GM19395 (cell line): ENCODE results near the gene RIIAD1.
"Not testable (repeated sequence)": the region's sequence is repeated elsewhere in the genome, so short reads cannot be mapped to it uniquely, and the experiment has no call there.

Experiments
- ATAC-seq: cut with Tn5 transposase; IDR thresholded peaks from one replicate; pipeline ENCODE4 v1.9.1; 2021; ENCODE audit warnings: mild to moderate bottlenecking, moderate library complexity; ENCODE audit not compliant: unreplicated experiment

RIIAD1 gene

DNA sequence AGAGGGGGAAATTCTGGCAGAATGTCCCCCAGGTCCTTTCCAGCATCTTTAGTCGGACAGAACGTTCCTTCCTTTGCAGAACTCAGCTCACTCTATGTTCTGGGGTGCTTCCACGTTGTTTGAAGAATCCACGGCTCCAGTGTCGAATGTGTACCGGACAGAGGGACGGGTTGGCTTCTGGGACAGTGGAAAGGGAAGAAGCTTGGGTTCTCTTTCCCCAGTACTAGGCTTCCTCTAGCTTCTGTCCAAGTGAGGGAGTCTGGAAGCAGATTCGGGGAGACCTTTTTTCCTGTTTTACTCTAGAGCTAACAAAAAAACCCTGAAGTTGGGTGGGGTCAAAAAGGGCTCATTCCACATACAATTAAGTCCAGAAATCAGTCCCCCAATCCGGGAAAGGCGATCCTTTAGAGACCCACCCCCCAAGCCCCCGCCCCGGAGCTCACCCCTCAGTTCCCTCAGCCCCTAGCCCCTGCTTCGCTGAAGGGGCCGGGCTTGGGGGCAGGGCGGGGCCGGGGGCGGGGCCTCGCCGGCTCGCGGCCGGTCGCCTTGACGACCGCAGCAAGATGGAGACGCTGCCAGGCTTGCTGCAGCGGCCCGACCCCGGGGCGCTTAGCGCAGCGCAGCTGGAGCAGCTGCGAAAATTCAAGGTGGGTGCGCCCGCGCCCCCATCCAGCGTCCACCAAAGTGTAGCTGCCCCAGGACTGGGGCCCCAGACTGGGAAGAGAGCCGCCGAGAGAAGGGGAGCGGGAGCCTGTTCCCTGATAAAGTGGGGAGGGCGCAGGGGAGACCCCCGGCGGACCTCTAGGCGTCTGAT lies at the start of gene RIIAD1:
RIIAD1 (plus strand) TSS at position 549 of the 814 bp plus-strand sequence; CDS start at position 564, 15 bp downstream.
- ATAC-seq = peak; percentile 68

GRCh38 chr1:151673407-151673806 lies 47.9 kb upstream of the RIIAD1 start:
- no peak for ATAC-seq

- no peak for ATAC-seq
These were observed 40.9 kb upstream of the RIIAD1 start for GRCh38 chr1:151680391-151680790.

- ATAC-seq = no peak
These were observed 40.5 kb upstream of the RIIAD1 start for GRCh38 chr1:151680826-151681225.

DNA sequence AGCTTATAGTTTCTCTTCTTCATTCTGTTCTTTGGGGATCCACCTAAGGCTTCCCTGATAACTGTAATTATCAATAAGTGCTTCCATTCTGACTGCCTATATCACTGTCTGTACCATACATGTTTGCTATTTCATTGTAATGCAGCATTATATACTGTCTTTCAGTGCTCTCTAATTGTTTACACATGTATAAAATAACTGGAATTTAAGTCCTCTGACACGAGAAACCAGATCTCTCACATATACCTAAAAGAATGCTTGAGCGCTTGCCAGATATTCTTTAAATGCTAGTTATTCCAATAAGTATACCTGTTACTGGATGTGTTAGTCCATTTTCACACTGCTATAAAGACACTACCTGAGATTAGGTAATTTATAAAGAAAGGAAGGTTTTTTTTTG lies 39.4 kb upstream of the RIIAD1 start:
- no peak for ATAC-seq

- ATAC-seq = not testable (repeated sequence)
These were observed 38.4 kb upstream of the RIIAD1 start for GRCh38 chr1:151682901-151683300.

DNA sequence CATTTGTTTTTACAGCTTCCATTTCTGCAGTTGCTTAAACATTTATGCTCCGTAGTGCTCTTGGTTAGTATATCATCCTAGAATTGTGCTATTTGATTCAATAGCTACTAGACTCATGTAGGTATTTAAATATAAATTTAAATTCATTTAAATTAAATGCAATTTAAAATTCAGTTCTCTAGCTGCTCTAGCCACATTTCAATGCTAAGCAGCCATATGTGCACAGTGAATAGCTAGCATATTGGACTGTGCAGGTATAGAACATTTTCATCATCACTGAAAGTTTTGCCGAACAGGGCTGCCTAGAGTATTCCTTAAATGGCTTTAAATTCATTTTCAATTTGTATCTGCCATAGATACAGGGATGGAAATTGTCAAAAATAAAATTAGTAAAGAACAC lies 37.2 kb upstream of the RIIAD1 start:
- ATAC-seq = no peak

GRCh38 chr1:151686561-151686960 lies 34.8 kb upstream of the RIIAD1 start:
- no peak for ATAC-seq

DNA sequence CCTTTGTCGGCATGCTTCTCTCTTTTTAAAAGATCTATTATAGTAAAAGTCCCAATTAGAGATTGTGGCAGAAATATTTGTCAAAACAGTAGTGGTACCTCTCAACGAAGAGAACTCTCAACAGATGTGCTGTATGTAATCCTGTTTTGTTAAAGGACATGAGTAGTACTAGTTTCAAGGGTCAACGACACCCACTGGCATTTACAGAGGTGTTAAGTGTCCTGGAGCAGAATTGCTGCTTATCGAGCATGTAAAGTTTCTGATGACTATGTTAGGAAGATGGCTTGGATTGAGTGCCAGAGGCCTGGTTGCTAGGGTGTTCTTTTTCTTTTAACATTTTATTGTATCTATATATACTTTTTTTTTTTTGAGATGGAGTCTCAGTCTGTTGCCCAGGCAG lies 31.8 kb upstream of the RIIAD1 start:
- ATAC-seq = no peak

GRCh38 chr1:151692226-151692625 lies 29.1 kb upstream of the RIIAD1 start:
- ATAC-seq = no peak

- no peak for ATAC-seq
These were observed 28.2 kb upstream of the RIIAD1 start for GRCh38 chr1:151693057-151693651.

- ATAC-seq = no peak
These were observed 19.8 kb upstream of the RIIAD1 start for GRCh38 chr1:151701515-151701914.

- ATAC-seq = no peak
These were observed 18.4 kb upstream of the RIIAD1 start for GRCh38 chr1:151702936-151703335.

- no peak for ATAC-seq
These were observed 17.5 kb upstream of the RIIAD1 start for GRCh38 chr1:151703813-151704212.

DNA sequence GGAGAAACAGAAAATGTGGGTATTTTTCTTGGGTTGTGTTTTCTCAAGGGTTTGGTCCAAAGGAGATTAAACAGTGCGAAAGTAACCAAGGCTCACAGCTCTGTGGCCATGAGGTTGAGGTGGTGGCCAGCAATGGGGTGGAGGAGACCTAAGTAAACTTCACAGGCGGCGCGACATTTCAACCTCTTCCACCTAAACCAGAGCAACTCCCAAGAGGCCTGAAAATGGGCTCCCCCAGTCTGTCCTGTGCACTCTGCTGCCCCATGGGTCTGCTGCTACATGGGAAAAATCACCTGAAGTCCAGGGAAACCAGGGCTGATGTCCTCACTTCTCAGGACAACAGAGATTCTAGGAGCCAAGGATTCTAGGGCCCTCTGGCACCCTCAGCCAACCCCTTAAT lies 17.1 kb upstream of the RIIAD1 start:
- no peak for ATAC-seq

DNA sequence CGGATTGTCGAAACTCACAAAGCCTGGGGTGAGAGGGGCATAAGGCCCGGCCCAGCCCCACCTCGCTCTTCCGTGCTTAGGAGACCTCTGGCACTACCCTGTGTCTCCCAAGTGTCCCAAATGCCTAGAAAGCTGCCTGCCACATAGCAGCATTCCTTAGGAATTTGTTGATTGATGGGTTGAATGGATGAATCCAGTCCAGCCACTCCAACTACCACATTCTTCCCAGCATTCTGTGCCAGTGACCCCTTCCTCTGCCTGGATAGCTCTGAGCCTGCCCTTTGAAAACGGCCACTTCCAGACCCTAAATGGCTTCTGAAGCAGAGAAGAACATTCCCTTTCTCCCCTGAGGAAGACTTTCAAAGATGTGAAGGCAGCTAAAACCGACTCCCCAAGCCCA lies 16.2 kb upstream of the RIIAD1 start:
- ATAC-seq = no peak

DNA sequence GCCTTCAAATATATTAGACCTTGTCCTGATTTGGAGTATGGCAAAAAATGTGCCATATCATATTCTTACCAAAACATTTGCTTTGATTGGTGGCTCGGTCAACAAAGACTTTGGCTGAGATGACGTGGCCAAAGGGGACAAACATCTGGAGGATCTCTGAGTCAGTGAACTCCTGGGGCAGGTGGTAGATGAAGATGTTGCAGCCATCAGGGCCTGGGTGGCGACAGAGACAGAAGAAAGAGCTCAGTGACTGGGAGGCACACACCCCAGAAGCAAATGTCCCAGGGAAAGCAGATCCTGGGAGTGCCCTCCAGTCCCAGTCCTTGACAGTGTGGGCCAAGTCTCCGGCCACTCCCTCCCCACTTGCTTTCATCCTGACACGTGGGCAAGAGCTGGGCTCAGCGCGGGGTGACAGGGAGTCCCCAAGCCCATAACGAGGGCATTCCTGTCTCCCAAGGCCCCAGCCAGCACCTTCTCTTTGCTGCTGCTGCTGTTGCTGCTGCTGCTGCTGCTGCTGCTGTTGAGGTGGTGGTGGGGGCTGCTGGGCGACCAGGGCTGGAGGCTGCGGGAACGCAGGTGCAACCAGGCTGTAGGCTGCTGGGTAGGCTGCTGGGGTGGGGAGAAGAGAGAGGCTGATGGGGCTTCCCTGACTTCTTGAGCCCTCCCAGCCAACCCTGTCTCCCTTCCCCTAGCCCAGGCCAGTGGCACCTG lies 15.4 kb upstream of the RIIAD1 start:
- no peak for ATAC-seq

- no peak for ATAC-seq
These were observed 14.6 kb upstream of the RIIAD1 start for GRCh38 chr1:151706464-151707415.

DNA sequence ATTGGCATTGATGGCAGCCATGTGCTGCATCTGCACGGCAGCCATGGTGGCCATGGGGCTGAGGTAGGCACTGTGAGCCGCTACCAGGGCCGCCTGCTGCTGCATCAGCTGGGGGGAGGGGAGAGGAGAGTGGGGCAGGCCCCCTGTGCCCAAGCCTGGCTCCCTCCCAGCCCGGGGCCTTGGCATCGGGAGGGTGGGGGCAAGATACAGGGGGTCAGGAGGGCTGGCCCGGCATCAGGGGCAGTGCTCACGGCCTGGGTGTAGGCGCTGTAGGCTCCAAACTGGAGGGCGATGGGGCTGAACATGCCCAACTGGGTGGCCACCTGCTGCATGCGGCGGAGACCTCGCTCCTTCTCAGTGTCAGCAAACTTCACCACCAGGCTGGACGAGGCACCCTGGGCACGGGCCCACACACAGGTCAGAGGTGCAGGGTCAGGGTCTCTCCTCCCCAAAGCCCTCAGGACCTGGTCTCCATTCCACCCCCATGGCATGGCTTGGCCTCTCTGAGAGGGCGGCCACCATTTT lies 13.7 kb upstream of the RIIAD1 start:
- no peak for ATAC-seq

GRCh38 chr1:151708891-151709290 lies 12.4 kb upstream of the RIIAD1 start:
- no peak for ATAC-seq
